ENCODE measurements around the gene GTF3C5.

The GTF3C5 gene

GRCh38 chr9:133065070-133065388 lies 34.2 kb downstream of the GTF3C5 start:
- no peaks in the 10 kb centered on the region for H3F3A ChIP-seq (ENCODE audit: control insufficient read depth, insufficient read depth)

GRCh38 chr9:133066181-133066983 lies 35.6 kb downstream of the GTF3C5 start:
- Histone ChIP-seq H3K4me3 (ENCODE audit: low read length) (no peak overlapping the region), H3K4me2 (ENCODE audit: low read length) (no peak overlapping the region), H3K9me2 (replicated peaks; ENCODE audit: control insufficient read depth, low read length) (no peaks in the 10 kb centered on the region), H3K27me3 (ENCODE audit: control insufficient read depth, low read length) (no peaks in the 10 kb centered on the region), H3K4me1 (ENCODE audit: control insufficient read depth, low read length) (no peaks in the 10 kb centered on the region), H3F3A (ENCODE audit: control insufficient read depth, insufficient read depth) (no peaks in the 10 kb centered on the region), H3K27ac (ENCODE audit: low read depth, low read length) (no peak overlapping the region), H3K9me3 (ENCODE audit: control insufficient read depth, insufficient read depth, low read length) (no peaks in the 10 kb centered on the region), H4K20me1 (ENCODE audit: control insufficient read depth, insufficient read depth, low read depth, low read length) (no peaks in the 10 kb centered on the region), H3K36me3 (ENCODE audit: control insufficient read depth, low read length) (no peaks in the 10 kb centered on the region), H3K79me2 (ENCODE audit: control insufficient read depth, low read length) (no peaks in the 10 kb centered on the region)
- no peak for TF ChIP-seq CTCF (IDR thresholded peaks at IDR 0.05; ENCODE audit: low read depth, low read length, poor library complexity, severe bottlenecking)
- TF ChIP-seq EZH2phosphoT487 (IDR thresholded peaks at IDR 0.05; ENCODE audit: borderline replicate concordance, low read length): no peak

More at GRCh38 chr9:133065070-133065388, 34.2 kb downstream of the GTF3C5 start:
- no peaks in the 10 kb centered on the region for H3K27me3 ChIP-seq (ENCODE audit: control insufficient read depth, low read length)
- H3K9me2 ChIP-seq (replicated peaks; ENCODE audit: control insufficient read depth, low read length): no peaks in the 10 kb centered on the region
- H3K9me3 ChIP-seq (ENCODE audit: control insufficient read depth, insufficient read depth, low read length): no peaks in the 10 kb centered on the region
- H3K4me3 ChIP-seq (ENCODE audit: low read length): no peak overlapping the region
- no peak for TF ChIP-seq CTCF (IDR thresholded peaks at IDR 0.05; ENCODE audit: low read depth, low read length, poor library complexity, severe bottlenecking)
- no peak for TF ChIP-seq EZH2phosphoT487 (IDR thresholded peaks at IDR 0.05; ENCODE audit: borderline replicate concordance, low read length)
- no peaks in the 10 kb centered on the region for H3K36me3 ChIP-seq (ENCODE audit: control insufficient read depth, low read length)
- H3K4me1 ChIP-seq (ENCODE audit: control insufficient read depth, low read length): peaks cover 5% of the 10 kb centered on the region
- H4K20me1 ChIP-seq (ENCODE audit: control insufficient read depth, insufficient read depth, low read depth, low read length): no peaks in the 10 kb centered on the region
- H3K79me2 ChIP-seq (ENCODE audit: control insufficient read depth, low read length): no peaks in the 10 kb centered on the region
- H3K27ac ChIP-seq (ENCODE audit: low read depth, low read length): no peak overlapping the region
- H3K4me2 ChIP-seq (ENCODE audit: low read length): no peak overlapping the region

- H3K9me3 ChIP-seq (ENCODE audit: control insufficient read depth, insufficient read depth, low read length): no peaks in the 10 kb centered on the region
- no peaks in the 10 kb centered on the region for H3K9me2 ChIP-seq (replicated peaks; ENCODE audit: control insufficient read depth, low read length)
- no peak overlapping the region for H3K27ac ChIP-seq (ENCODE audit: low read depth, low read length)
- no peak overlapping the region for H3K4me3 ChIP-seq (ENCODE audit: low read length)
- no peaks in the 10 kb centered on the region for H3K4me1 ChIP-seq (ENCODE audit: control insufficient read depth, low read length)
- TF ChIP-seq EZH2phosphoT487 (IDR thresholded peaks at IDR 0.05; ENCODE audit: borderline replicate concordance, low read length): no peak
- TF ChIP-seq CTCF (IDR thresholded peaks at IDR 0.05; ENCODE audit: low read depth, low read length, poor library complexity, severe bottlenecking): no peak
- no peaks in the 10 kb centered on the region for H3K27me3 ChIP-seq (ENCODE audit: control insufficient read depth, low read length)
- H3F3A ChIP-seq (ENCODE audit: control insufficient read depth, insufficient read depth): no peaks in the 10 kb centered on the region
- H4K20me1 ChIP-seq (ENCODE audit: control insufficient read depth, insufficient read depth, low read depth, low read length): no peaks in the 10 kb centered on the region
- no peaks in the 10 kb centered on the region for H3K79me2 ChIP-seq (ENCODE audit: control insufficient read depth, low read length)
- no peaks in the 10 kb centered on the region for H3K36me3 ChIP-seq (ENCODE audit: control insufficient read depth, low read length)
- no peak overlapping the region for H3K4me2 ChIP-seq (ENCODE audit: low read length)
Measured at GRCh38 chr9:133067006-133067405, 36.2 kb downstream of the GTF3C5 start.

All from DOHH2 (cell line).